ENCODE results near the gene DNMT3A.
A peak's percentile ranks its signal among the peaks of the same experiment; 100 is the strongest.

Gene DNMT3A

GRCh38 chr2:25347205-25347815 lies 5.6 kb upstream of the DNMT3A start:
- no peak for TF ChIP-seq REST (IDR thresholded peaks at IDR 0.05; ENCODE audit: insufficient read depth in 1 of 2, low read depth in 2 of 2, low read length in 2 of 2)
- TF ChIP-seq POLR2AphosphoS5 (IDR thresholded peaks at IDR 0.05; ENCODE audit: low read depth, low read length) = no peak
- no peak for TF ChIP-seq FOXP2 (optimal IDR thresholded peaks at IDR 0.05; ENCODE audit: borderline replicate concordance, extremely low read depth, extremely low read length, insufficient read depth)
- no peak for TF ChIP-seq TAF1 (IDR thresholded peaks at IDR 0.05; ENCODE audit: borderline replicate concordance, insufficient read depth, low read length)
- TF ChIP-seq SIN3A (IDR thresholded peaks at IDR 0.05; ENCODE audit: borderline replicate concordance, insufficient read depth, low read length) = no peak

GRCh38 chr2:25343187-25343825 lies 1.6 kb upstream of the DNMT3A start:
- no peak for TF ChIP-seq FOXP2 (optimal IDR thresholded peaks at IDR 0.05; ENCODE audit: borderline replicate concordance, extremely low read depth, extremely low read length, insufficient read depth)
- peak; percentile 19 to 81; a peak in 3 of 4 replicates for TF ChIP-seq REST (IDR thresholded peaks at IDR 0.05; ENCODE audit: insufficient read depth in 1 of 2, low read depth in 2 of 2, low read length in 2 of 2)

GRCh38 chr2:25342372-25343186 lies 854 bp upstream of the DNMT3A start:
- no peak for TF ChIP-seq SIN3A (IDR thresholded peaks at IDR 0.05; ENCODE audit: borderline replicate concordance, insufficient read depth, low read length)
- TF ChIP-seq REST (IDR thresholded peaks at IDR 0.05; ENCODE audit: insufficient read depth in 1 of 2, low read depth in 2 of 2, low read length in 2 of 2) = peak; percentile 90 to 94
- TF ChIP-seq TAF1 (IDR thresholded peaks at IDR 0.05; ENCODE audit: borderline replicate concordance, insufficient read depth, low read length) = no peak
- no peak for TF ChIP-seq POLR2AphosphoS5 (IDR thresholded peaks at IDR 0.05; ENCODE audit: low read depth, low read length)
- TF ChIP-seq FOXP2 (optimal IDR thresholded peaks at IDR 0.05; ENCODE audit: borderline replicate concordance, extremely low read depth, extremely low read length, insufficient read depth) = peak; percentile 88

GRCh38 chr2:25341011-25341727 lies 556 bp downstream of the DNMT3A start:
- TF ChIP-seq FOXP2 (optimal IDR thresholded peaks at IDR 0.05; ENCODE audit: borderline replicate concordance, extremely low read depth, extremely low read length, insufficient read depth) (no peak), POLR2AphosphoS5 (IDR thresholded peaks at IDR 0.05; ENCODE audit: low read depth, low read length) (no peak), TAF1 (IDR thresholded peaks at IDR 0.05; ENCODE audit: borderline replicate concordance, insufficient read depth, low read length) (no peak), REST (IDR thresholded peaks at IDR 0.05; ENCODE audit: insufficient read depth in 1 of 2, low read depth in 2 of 2, low read length in 2 of 2) (no peak), SIN3A (IDR thresholded peaks at IDR 0.05; ENCODE audit: borderline replicate concordance, insufficient read depth, low read length) (no peak)
